ENCODE measurements around the gene GALNT10.
A peak's percentile ranks its signal among the peaks of the same experiment; 100 is the strongest.

Gene GALNT10

GRCh38 chr5:154202379-154203260 is 12.1 kb downstream of the GALNT10 start:
- no peak for DNase-seq (ENCODE audit: low read depth)

- DNase-seq (ENCODE audit: low read depth), result no peak
These were observed 13.5 kb downstream of the GALNT10 start for GRCh38 chr5:154203798-154204578.

DNA sequence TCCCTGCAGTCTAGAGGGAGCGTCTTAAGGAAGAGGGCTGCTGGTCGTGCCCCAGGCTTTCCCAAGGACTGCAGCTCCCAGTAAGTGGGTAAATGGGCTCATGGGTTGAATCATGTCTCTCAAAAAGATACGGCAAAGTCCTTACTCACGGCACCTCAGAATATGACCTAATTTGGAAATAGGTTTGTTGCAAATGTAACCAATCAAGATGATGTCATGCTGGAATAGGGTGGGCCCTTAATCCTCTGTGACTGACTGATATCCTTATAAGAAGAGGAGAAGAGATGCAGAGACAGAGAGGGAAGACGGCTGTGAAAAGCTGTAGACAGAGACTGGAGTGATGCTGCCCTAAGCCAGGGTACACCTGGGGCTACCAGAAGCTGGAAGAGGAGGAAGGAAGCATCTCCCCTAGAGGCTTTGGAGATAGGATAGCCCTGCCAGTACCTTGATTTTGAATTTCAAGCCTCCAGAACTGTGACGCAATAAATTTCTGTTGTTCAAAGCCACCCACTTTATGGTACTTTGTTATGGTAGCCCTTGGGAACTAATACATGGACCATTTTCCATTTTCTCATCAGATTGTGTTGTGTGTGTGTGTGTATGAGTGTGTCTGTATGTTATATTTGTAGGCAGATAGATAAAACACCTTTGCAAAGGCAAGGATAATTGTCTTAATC is 15.0 kb downstream of the GALNT10 start:
- DNase-seq (ENCODE audit: low read depth), result peak; percentile 64

- peak; percentile 64 for DNase-seq (ENCODE audit: low read depth)
These were observed 15.8 kb downstream of the GALNT10 start for GRCh38 chr5:154206311-154206710.

- no peak for DNase-seq (ENCODE audit: low read depth)
These were observed 16.7 kb downstream of the GALNT10 start for GRCh38 chr5:154207204-154207603.

GRCh38 chr5:154209591-154210081 is 19.1 kb downstream of the GALNT10 start:
- DNase-seq (ENCODE audit: low read depth), result no peak

- no peak for DNase-seq (ENCODE audit: low read depth)
These were observed 19.6 kb downstream of the GALNT10 start for GRCh38 chr5:154210163-154210562.

DNA sequence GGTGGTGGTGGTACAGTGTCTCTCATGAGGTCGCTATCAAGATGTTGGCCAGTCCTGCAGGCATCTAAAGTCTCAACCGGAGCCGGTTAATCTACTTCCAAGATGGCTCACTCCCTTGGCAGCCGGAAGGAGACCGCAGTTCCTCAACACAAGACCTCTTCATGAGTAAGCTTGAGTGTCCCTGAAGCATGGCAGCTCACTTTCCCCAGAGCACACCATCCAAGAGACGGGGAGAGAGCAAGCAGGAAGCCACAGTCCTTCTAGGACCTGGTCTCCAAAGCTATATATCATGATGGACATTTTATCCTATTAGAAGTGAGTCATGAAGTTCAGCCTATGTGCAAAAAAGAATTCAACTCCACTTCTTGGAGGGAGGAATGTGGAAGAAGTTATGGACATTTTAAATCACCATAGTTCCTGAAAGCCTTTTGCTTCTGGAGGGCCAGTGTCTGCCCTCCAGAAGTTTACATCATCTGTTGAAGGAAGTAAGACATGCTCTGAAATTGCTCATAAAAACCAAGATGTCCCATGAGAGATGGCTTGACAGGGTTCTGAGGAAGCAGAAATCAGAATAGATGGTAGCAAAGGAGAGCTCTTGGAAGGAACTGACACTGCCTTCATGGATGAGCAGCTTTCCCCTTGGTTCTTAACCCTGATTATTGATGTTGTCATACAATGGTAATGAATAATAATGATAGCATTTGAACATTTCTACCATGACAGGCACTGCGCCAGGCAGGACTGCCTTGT is 21.3 kb downstream of the GALNT10 start:
- DNase-seq (ENCODE audit: low read depth), result peak; percentile 89

- DNase-seq (ENCODE audit: low read depth), result no peak
These were observed 23.1 kb downstream of the GALNT10 start for GRCh38 chr5:154213592-154213991.

DNA sequence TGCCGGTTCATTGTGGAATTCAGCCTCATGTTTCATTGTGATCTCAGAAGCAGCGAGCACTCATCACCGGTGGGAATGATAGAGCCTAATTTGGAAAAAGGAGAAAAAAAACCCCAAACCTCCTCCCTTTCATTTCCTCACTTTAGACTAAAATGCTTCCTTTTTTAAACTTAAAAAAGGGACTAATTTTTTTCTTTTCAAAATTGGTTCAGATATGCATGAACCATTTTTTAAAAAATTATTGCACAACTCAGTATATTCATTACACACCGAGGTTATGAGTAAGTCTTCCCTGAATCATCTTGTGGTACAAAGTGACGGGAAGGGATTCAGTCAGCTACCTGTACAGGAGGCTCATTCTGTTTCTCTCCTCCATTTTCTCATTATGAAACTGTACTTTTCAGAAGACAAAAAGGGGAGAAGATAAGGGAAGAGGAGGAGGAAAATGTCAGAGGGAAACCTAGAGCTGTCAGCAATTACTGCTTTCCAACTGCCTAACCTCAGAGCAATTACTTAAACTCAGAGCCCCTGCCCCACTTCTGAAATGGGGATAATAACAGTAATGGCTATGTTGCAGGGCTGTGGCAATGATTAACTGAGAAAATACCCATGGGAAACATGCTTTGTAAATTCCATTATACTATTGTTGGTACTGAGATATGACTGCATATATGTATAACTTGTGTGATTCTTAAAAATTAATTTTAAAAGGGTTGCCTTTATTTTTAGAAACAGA is 24.0 kb downstream of the GALNT10 start:
- peak; percentile 93 for DNase-seq (ENCODE audit: low read depth)

- DNase-seq (ENCODE audit: low read depth), result no peak
These were observed 25.2 kb downstream of the GALNT10 start for GRCh38 chr5:154215571-154216325.

- DNase-seq (ENCODE audit: low read depth), result no peak
These were observed 26.9 kb downstream of the GALNT10 start for GRCh38 chr5:154217462-154217861.

GRCh38 chr5:154218786-154219185 is 28.3 kb downstream of the GALNT10 start:
- DNase-seq (ENCODE audit: low read depth), result no peak

GRCh38 chr5:154220625-154221024 is 30.1 kb downstream of the GALNT10 start:
- peak; percentile 76 for DNase-seq (ENCODE audit: low read depth)

DNA sequence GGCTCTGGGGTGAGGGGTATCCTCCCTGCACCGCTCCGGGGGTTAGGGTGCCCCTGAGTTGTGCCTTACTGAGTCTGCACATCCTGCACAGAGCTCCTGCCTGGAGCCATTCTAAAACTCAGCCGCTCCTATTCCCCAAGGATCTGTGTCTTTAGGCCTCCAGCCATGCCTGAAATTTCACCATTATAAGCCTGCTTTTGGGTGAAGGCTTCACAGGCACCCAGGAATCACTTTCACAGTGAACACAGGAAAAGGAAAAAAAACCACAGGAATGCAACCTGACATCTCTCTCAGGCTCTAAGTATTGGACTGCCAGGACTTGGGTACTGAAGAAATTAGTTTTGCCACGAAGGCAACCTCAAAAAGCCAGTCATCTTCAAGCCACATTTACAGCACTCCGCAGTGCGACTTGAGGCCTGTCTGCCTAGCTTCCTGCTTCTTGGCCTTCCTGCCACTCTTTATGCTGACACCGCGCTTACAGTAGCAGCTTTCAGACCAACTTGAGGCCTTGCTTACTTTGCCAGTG is 30.9 kb downstream of the GALNT10 start:
- peak; percentile 87 for DNase-seq (ENCODE audit: low read depth)

DNA sequence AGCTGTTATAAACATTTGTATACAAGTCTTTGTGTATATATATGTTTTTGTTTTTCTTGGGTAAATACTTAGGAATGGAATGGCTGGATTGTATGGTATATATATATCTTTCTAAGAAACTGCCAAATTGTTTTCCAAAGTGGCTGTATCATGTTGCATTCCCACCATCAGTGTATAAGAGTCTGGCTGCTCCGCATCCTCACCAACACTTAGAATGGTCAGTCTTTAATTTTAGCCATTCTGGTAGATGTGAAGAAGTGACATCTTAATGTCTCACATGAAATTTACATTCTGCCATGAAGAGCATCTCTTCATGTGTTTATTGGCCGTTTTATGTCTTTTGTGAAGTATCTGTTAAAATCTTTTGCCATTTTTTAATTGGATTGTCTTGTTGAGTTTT is 31.9 kb downstream of the GALNT10 start:
- DNase-seq (ENCODE audit: low read depth), result no peak

- DNase-seq (ENCODE audit: low read depth), result no peak
These were observed 32.8 kb downstream of the GALNT10 start for GRCh38 chr5:154223320-154223719.

GRCh38 chr5:154227090-154227489 is 36.6 kb downstream of the GALNT10 start:
- DNase-seq (ENCODE audit: low read depth), result no peak

GRCh38 chr5:154228696-154229095 is 38.2 kb downstream of the GALNT10 start:
- DNase-seq (ENCODE audit: low read depth), result no peak

- no peak for DNase-seq (ENCODE audit: low read depth)
These were observed 40.0 kb downstream of the GALNT10 start for GRCh38 chr5:154230526-154230925.
